ENCODE results near the gene WDFY2. TPM values are rescaled to one million over a fixed set of nuclear protein-coding genes. Genes with fewer than 3 reads are reported as not detected.

WDFY2 gene
- total RNA-seq, 5 donors from 2014 or later (not counting 1 experiment from before 2014, with no cell fraction given), result 18.2 to 28.3 (median 20.0) TPM

DNA sequence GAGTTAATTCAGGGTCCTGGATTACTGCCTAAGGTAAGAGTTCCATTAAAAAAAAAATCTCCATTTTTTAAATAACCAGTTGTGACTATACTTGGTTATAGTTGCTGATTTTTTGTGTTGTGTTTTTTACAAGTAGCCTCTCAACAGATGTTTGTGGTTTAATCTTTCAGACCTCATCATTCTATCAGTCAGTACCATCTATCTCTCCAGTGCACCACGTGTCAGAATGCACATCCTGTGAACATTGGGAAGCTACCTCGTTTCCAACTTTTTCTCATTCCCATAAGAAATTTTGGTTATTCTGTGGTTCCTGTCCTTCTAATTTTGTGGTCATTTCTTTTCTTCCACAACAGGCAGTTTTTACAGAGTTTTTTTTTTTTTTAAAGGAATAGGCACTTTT is 39.2 kb downstream of the WDFY2 start:
- no peak overlapping the region for H3K4me3 Mint-ChIP-seq
- no peak overlapping the region for H3K4me3 ChIP-seq (ENCODE audit: control insufficient read depth in 1 of 2, extremely low read depth in 1 of 2, low read length in 1 of 2)
- no peaks in the 10 kb centered on the region for H3K9me3 ChIP-seq
- H3K27ac Mint-ChIP-seq, result no peak overlapping the region
- no peaks in the 10 kb centered on the region for H3K27me3 ChIP-seq (replicated peaks in 1 of 2; ENCODE audit: control insufficient read depth in 2 of 2, extremely low read depth in 1 of 2, insufficient read depth in 2 of 2, low read length in 1 of 2)
- ATAC-seq (replicated peaks in 1 of 4), result no peak
- no CpG with 5 or more reads among the region's 2 CpGs for WGBS (ENCODE audit: insufficient coverage)
- H3K4me1 ChIP-seq (ENCODE audit: control insufficient read depth in 1 of 2, extremely low read depth in 1 of 2, insufficient read depth in 2 of 2, low read length in 2 of 2), result peaks cover 0 to 4% of the 10 kb centered on the region in 2 experiments
- H3K27ac ChIP-seq (ENCODE audit: low read length), result no peak overlapping the region
- H3K36me3 Mint-ChIP-seq, result no peaks in the 10 kb centered on the region
- ChIA-PET CTCF (no interaction called here), POLR2A (interaction anchor here (0.7 kb wide), 2 partner anchors 11 to 37 kb away, joined by 5 to 15 read pairs; no protein-coding TSS in a partner anchor)
- DNase-seq, result no peak
- no peaks in the 10 kb centered on the region for H3K36me3 ChIP-seq (ENCODE audit: control insufficient read depth in 2 of 2, extremely low read depth in 1 of 2, insufficient read depth in 1 of 2, low read length in 1 of 2)
- H3K4me1 Mint-ChIP-seq, result peaks cover 31 to 63% (median 49%) of the 10 kb centered on the region in 3 donors
- H3K9me3 Mint-ChIP-seq, result no peaks in the 10 kb centered on the region
- H3K27me3 Mint-ChIP-seq, result no peaks in the 10 kb centered on the region

DNA sequence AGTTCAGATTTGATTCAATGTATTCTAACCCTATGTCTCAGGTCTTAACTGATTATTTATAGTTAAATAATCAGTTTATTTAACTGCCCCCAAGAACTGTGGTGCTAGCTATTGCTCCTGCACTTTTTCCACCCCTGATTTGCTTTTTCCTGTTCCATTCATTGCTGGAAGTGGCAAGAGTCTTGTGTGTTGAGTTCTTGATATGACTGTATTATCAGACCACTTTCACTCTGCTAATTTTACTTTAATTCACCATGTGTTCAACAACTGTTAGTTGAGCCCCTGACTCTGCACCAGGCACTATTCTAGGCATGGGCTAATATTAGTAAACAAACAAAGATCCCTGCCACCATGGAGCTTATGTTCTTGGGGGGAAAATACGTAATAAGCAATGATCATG is 39.9 kb downstream of the WDFY2 start:
- Histone ChIP-seq H3K36me3 (ENCODE audit: control insufficient read depth in 2 of 2, extremely low read depth in 1 of 2, insufficient read depth in 1 of 2, low read length in 1 of 2) (no peaks in the 10 kb centered on the region), H3K4me3 (ENCODE audit: control insufficient read depth in 1 of 2, extremely low read depth in 1 of 2, low read length in 1 of 2) (no peak overlapping the region), H3K9me3 (no peaks in the 10 kb centered on the region), H3K4me1 (ENCODE audit: control insufficient read depth in 1 of 2, extremely low read depth in 1 of 2, insufficient read depth in 2 of 2, low read length in 2 of 2) (peaks cover 3 to 4% of the 10 kb centered on the region in 2 experiments), H3K27me3 (replicated peaks in 1 of 2; ENCODE audit: control insufficient read depth in 2 of 2, extremely low read depth in 1 of 2, insufficient read depth in 2 of 2, low read length in 1 of 2) (no peaks in the 10 kb centered on the region), H3K27ac (ENCODE audit: low read length) (no peak overlapping the region)
- no peak overlapping the region for H3K27ac Mint-ChIP-seq
- ATAC-seq (replicated peaks in 1 of 4) (no peak), DNase-seq (no peak)
- H3K4me1 Mint-ChIP-seq, result peaks cover 39 to 64% (median 55%) of the 10 kb centered on the region in 3 donors
- 100% methylated on average over 1 of the region's 1 CpG for WGBS (ENCODE audit: insufficient coverage)
- no peaks in the 10 kb centered on the region for H3K36me3 Mint-ChIP-seq
- POLR2A ChIA-PET, result interaction anchor here in 1 of 2 donors (0.7 kb wide), 1 partner anchor 12 kb away, joined by 15 read pairs; no protein-coding TSS in a partner anchor
- CTCF ChIA-PET, result no interaction called here
- no peaks in the 10 kb centered on the region for H3K9me3 Mint-ChIP-seq
- H3K27me3 Mint-ChIP-seq, result no peaks in the 10 kb centered on the region
- H3K4me3 Mint-ChIP-seq, result no peak overlapping the region

GRCh38 chr13:51624695-51625345 is 40.6 kb downstream of the WDFY2 start:
- peak overlapping the region in 1 of 2 donors; percentile 46 for H3K27ac Mint-ChIP-seq
- H3K4me3 Mint-ChIP-seq, result no peak overlapping the region
- peaks cover 42 to 66% (median 57%) of the 10 kb centered on the region in 3 donors for H3K4me1 Mint-ChIP-seq
- H3K36me3 Mint-ChIP-seq, result no peaks in the 10 kb centered on the region
- ChIA-PET CTCF (no interaction called here), POLR2A (no interaction called here)
- Histone ChIP-seq H3K4me1 (ENCODE audit: control insufficient read depth in 1 of 2, extremely low read depth in 1 of 2, insufficient read depth in 2 of 2, low read length in 2 of 2) (peaks cover 4 to 8% of the 10 kb centered on the region in 2 experiments), H3K36me3 (ENCODE audit: control insufficient read depth in 2 of 2, extremely low read depth in 1 of 2, insufficient read depth in 1 of 2, low read length in 1 of 2) (no peaks in the 10 kb centered on the region), H3K9me3 (no peaks in the 10 kb centered on the region), H3K4me3 (ENCODE audit: control insufficient read depth in 1 of 2, extremely low read depth in 1 of 2, low read length in 1 of 2) (no peak overlapping the region), H3K27ac (ENCODE audit: low read length) (no peak overlapping the region), H3K27me3 (replicated peaks in 1 of 2; ENCODE audit: control insufficient read depth in 2 of 2, extremely low read depth in 1 of 2, insufficient read depth in 2 of 2, low read length in 1 of 2) (no peaks in the 10 kb centered on the region)
- WGBS (ENCODE audit: insufficient coverage), result 73% methylated on average over 2 of the region's 3 CpGs
- H3K27me3 Mint-ChIP-seq, result no peaks in the 10 kb centered on the region
- H3K9me3 Mint-ChIP-seq, result no peaks in the 10 kb centered on the region
- ATAC-seq (replicated peaks in 1 of 4), result no peak
- no peak for DNase-seq

DNA sequence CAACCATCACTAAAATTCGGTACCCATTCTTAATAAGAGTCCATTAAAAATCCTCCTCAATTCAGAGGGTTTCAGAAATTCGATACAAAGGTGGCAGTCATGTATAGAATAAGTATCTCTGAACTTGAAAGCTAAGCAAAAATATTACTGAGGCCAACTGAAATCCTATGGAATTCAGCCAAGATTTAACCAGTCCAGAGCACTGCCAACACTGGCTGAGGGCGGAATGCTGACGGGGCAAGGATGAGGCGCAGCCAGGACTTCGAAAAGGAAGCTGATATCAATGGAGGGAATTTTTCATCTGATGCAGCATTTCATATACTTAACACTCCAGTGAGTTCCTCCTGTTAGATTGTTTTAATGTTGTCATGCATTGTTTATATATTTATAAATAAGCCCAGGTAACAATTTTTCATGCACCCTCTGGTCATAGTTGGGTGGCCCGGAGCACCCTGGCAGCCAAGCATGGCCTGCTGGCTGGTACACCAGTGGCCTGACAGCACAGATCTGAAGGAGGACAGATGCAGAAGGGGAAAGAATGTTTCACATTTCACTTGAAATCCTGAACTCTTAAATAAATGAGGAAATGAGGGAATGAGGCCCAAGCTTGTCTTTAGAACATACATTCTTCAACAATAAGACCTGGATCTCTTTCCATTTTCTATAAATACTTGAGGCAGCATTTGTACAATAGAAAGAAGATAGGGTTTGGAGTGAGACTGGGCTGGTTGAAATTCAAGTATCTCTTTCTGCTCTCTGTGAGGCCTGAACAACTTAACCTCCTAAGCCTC is 41.5 kb downstream of the WDFY2 start:
- Histone ChIP-seq H3K27me3 (replicated peaks in 1 of 2; ENCODE audit: control insufficient read depth in 2 of 2, extremely low read depth in 1 of 2, insufficient read depth in 2 of 2, low read length in 1 of 2) (no peaks in the 10 kb centered on the region), H3K4me3 (ENCODE audit: control insufficient read depth in 1 of 2, extremely low read depth in 1 of 2, low read length in 1 of 2) (no peak overlapping the region), H3K36me3 (ENCODE audit: control insufficient read depth in 2 of 2, extremely low read depth in 1 of 2, insufficient read depth in 1 of 2, low read length in 1 of 2) (no peaks in the 10 kb centered on the region), H3K9me3 (no peaks in the 10 kb centered on the region), H3K4me1 (ENCODE audit: control insufficient read depth in 1 of 2, extremely low read depth in 1 of 2, insufficient read depth in 2 of 2, low read length in 2 of 2) (peaks cover 4 to 10% of the 10 kb centered on the region in 2 experiments), H3K27ac (ENCODE audit: low read length) (no peak overlapping the region)
- Mint-ChIP-seq H3K27me3 (no peaks in the 10 kb centered on the region), H3K4me3 (no peak overlapping the region), H3K27ac (no peak overlapping the region), H3K4me1 (peaks cover 45 to 68% (median 59%) of the 10 kb centered on the region in 3 donors), H3K36me3 (no peaks in the 10 kb centered on the region), H3K9me3 (no peaks in the 10 kb centered on the region)
- WGBS (ENCODE audit: insufficient coverage), result no CpG with 5 or more reads among the region's 7 CpGs
- no peak for DNase-seq
- ATAC-seq (replicated peaks in 1 of 4), result no peak
- CTCF ChIA-PET, result no interaction called here
- POLR2A ChIA-PET, result interaction anchor here (0.5 to 0.7 kb wide), 2 partner anchors 22 to 168 kb away, joined by 5 read pairs; no protein-coding TSS in a partner anchor

- Histone ChIP-seq H3K27me3 (replicated peaks in 1 of 2; ENCODE audit: control insufficient read depth in 2 of 2, extremely low read depth in 1 of 2, insufficient read depth in 2 of 2, low read length in 1 of 2) (no peaks in the 10 kb centered on the region), H3K9me3 (no peaks in the 10 kb centered on the region), H3K36me3 (ENCODE audit: control insufficient read depth in 2 of 2, extremely low read depth in 1 of 2, insufficient read depth in 1 of 2, low read length in 1 of 2) (no peaks in the 10 kb centered on the region), H3K4me3 (ENCODE audit: control insufficient read depth in 1 of 2, extremely low read depth in 1 of 2, low read length in 1 of 2) (no peak overlapping the region), H3K4me1 (ENCODE audit: control insufficient read depth in 1 of 2, extremely low read depth in 1 of 2, insufficient read depth in 2 of 2, low read length in 2 of 2) (peaks cover 4 to 10% of the 10 kb centered on the region in 2 experiments), H3K27ac (ENCODE audit: low read length) (no peak overlapping the region)
- H3K9me3 Mint-ChIP-seq, result no peaks in the 10 kb centered on the region
- CTCF ChIA-PET, result no interaction called here
- no peak overlapping the region for H3K27ac Mint-ChIP-seq
- H3K4me1 Mint-ChIP-seq, result peaks cover 45 to 62% (median 60%) of the 10 kb centered on the region in 3 donors
- 94% methylated on average over 3 of the region's 3 CpGs for WGBS (ENCODE audit: insufficient coverage)
- POLR2A ChIA-PET, result interaction anchor here in 1 of 2 donors (0.7 kb wide), 1 partner anchor 174 kb away, joined by 3 read pairs; the partner anchor contains the start of gene INTS6
- DNase-seq (no peak), ATAC-seq (replicated peaks in 1 of 4) (no peak)
- H3K4me3 Mint-ChIP-seq, result no peak overlapping the region
- no peaks in the 10 kb centered on the region for H3K36me3 Mint-ChIP-seq
- no peaks in the 10 kb centered on the region for H3K27me3 Mint-ChIP-seq
Measured at GRCh38 chr13:51626749-51627148, 42.5 kb downstream of the WDFY2 start.

- 95% methylated on average over 21 of the region's 21 CpGs for WGBS (ENCODE audit: insufficient coverage)
- Mint-ChIP-seq H3K9me3 (no peaks in the 10 kb centered on the region), H3K4me3 (no peak overlapping the region), H3K27me3 (no peaks in the 10 kb centered on the region), H3K27ac (no peak overlapping the region), H3K36me3 (no peaks in the 10 kb centered on the region), H3K4me1 (peaks cover 47 to 62% (median 62%) of the 10 kb centered on the region in 3 donors)
- ChIA-PET POLR2A (no interaction called here), CTCF (no interaction called here)
- H3K9me3 ChIP-seq, result no peaks in the 10 kb centered on the region
- DNase-seq (no peak), ATAC-seq (replicated peaks in 1 of 4) (no peak)
- H3K4me3 ChIP-seq (ENCODE audit: control insufficient read depth in 1 of 2, extremely low read depth in 1 of 2, low read length in 1 of 2), result no peak overlapping the region
- H3K27ac ChIP-seq (ENCODE audit: low read length), result no peak overlapping the region
- H3K27me3 ChIP-seq (replicated peaks in 1 of 2; ENCODE audit: control insufficient read depth in 2 of 2, extremely low read depth in 1 of 2, insufficient read depth in 2 of 2, low read length in 1 of 2), result no peaks in the 10 kb centered on the region
- H3K4me1 ChIP-seq (ENCODE audit: control insufficient read depth in 1 of 2, extremely low read depth in 1 of 2, insufficient read depth in 2 of 2, low read length in 2 of 2), result peaks cover 3 to 10% of the 10 kb centered on the region in 2 experiments
- H3K36me3 ChIP-seq (ENCODE audit: control insufficient read depth in 2 of 2, extremely low read depth in 1 of 2, insufficient read depth in 1 of 2, low read length in 1 of 2), result no peaks in the 10 kb centered on the region
Measured at GRCh38 chr13:51628059-51628852, 44.0 kb downstream of the WDFY2 start.

Measured in T-cell (primary cell).